Mononuclear cell (primary cell): ENCODE data around the gene TTC16. TPM values are rescaled to one million over a fixed set of nuclear protein-coding genes. Genes with fewer than 3 reads are reported as not detected.
"Not testable (repeated sequence)": the region's sequence is repeated elsewhere in the genome, so short reads cannot be mapped to it uniquely, and the experiment has no call there.

Experiments used
- H3K27me3 ChIP-seq: 2 replicates; pipeline ENCODE4 v1.6.0; 2011; ENCODE audit warnings: low read length, control low read depth; ENCODE audit not compliant: insufficient read depth
- H3K4me1 ChIP-seq: 2 replicates; pipeline ENCODE4 v1.5.1; 2011; ENCODE audit warnings: mild to moderate bottlenecking, low read length, control low read depth; ENCODE audit not compliant: insufficient read depth
- H3K4me3 ChIP-seq: 2 replicates; pipeline ENCODE4 v1.5.1; 2011; ENCODE audit warnings: mild to moderate bottlenecking, low read length, moderate library complexity
- H3K9me3 ChIP-seq: 2 replicates; pipeline ENCODE4 v1.5.1; 2011; ENCODE audit warnings: low read depth, mild to moderate bottlenecking, control low read depth, low read length
- total RNA-seq: library from RNA; depleted of rRNA; stranded (reverse); fragments of >200 nt; gene quantifications from one replicate; pipeline ENCODE4 v1.2.3, GENCODE V29; 2012

The TTC16 gene
- total RNA-seq, 1 donor, result 1.9 TPM

- Histone ChIP-seq H3K4me3 (no peak overlapping the region), H3K27me3 (no peaks in the 10 kb centered on the region), H3K9me3 (no peaks in the 10 kb centered on the region), H3K4me1 (no peaks in the 10 kb centered on the region)
These were observed 39.5 kb downstream of the TTC16 start for GRCh38 chr9:127755061-127756060.

- Histone ChIP-seq H3K27me3 (no peaks in the 10 kb centered on the region), H3K9me3 (no peaks in the 10 kb centered on the region), H3K4me3 (no peak overlapping the region), H3K4me1 (no peaks in the 10 kb centered on the region)
These were observed 40.4 kb downstream of the TTC16 start for GRCh38 chr9:127756233-127756632.

- H3K27me3 ChIP-seq, H3K9me3 ChIP-seq, H3K4me3 ChIP-seq, H3K4me1 ChIP-seq: not testable (repeated sequence)
These were observed 40.9 kb downstream of the TTC16 start for GRCh38 chr9:127756776-127757175.

GRCh38 chr9:127758843-127759242 is 43.0 kb downstream of the TTC16 start:
- Histone ChIP-seq H3K4me3 (no peak overlapping the region), H3K27me3 (no peaks in the 10 kb centered on the region), H3K4me1 (peaks cover 18% of the 10 kb centered on the region), H3K9me3 (no peaks in the 10 kb centered on the region)

GRCh38 chr9:127761061-127761460 is 45.2 kb downstream of the TTC16 start:
- no peaks in the 10 kb centered on the region for H3K27me3 ChIP-seq
- no peaks in the 10 kb centered on the region for H3K9me3 ChIP-seq
- peaks cover 26% of the 10 kb centered on the region for H3K4me1 ChIP-seq
- no peak overlapping the region for H3K4me3 ChIP-seq

- Histone ChIP-seq H3K9me3 (no peaks in the 10 kb centered on the region), H3K4me1 (peaks cover 31% of the 10 kb centered on the region), H3K4me3 (no peak overlapping the region), H3K27me3 (no peaks in the 10 kb centered on the region)
These were observed 45.6 kb downstream of the TTC16 start for GRCh38 chr9:127761491-127761956.

GRCh38 chr9:127762111-127762676 is 46.3 kb downstream of the TTC16 start:
- H3K4me3 ChIP-seq, result no peak overlapping the region
- H3K9me3 ChIP-seq, result no peaks in the 10 kb centered on the region
- no peaks in the 10 kb centered on the region for H3K27me3 ChIP-seq
- H3K4me1 ChIP-seq, result peaks cover 38% of the 10 kb centered on the region

GRCh38 chr9:127763918-127764384 is 48.1 kb downstream of the TTC16 start:
- H3K4me1 ChIP-seq, result peaks cover 54% of the 10 kb centered on the region

GRCh38 chr9:127765418-127765817 is 49.5 kb downstream of the TTC16 start:
- peaks cover 69% of the 10 kb centered on the region for H3K4me1 ChIP-seq
- H3K9me3 ChIP-seq, result no peaks in the 10 kb centered on the region
- no peaks in the 10 kb centered on the region for H3K27me3 ChIP-seq
- no peak overlapping the region for H3K4me3 ChIP-seq

More at GRCh38 chr9:127763918-127764384, 48.1 kb downstream of the TTC16 start:
- no peaks in the 10 kb centered on the region for H3K27me3 ChIP-seq
- no peak overlapping the region for H3K4me3 ChIP-seq
- H3K9me3 ChIP-seq, result no peaks in the 10 kb centered on the region

- Histone ChIP-seq H3K4me3 (no peak overlapping the region), H3K27me3 (no peaks in the 10 kb centered on the region), H3K9me3 (no peaks in the 10 kb centered on the region), H3K4me1 (peaks cover 83% of the 10 kb centered on the region)
These were observed 51.5 kb downstream of the TTC16 start for GRCh38 chr9:127767410-127767809.

- H3K27me3 ChIP-seq, result no peaks in the 10 kb centered on the region
- H3K9me3 ChIP-seq, result no peaks in the 10 kb centered on the region
- H3K4me1 ChIP-seq, result peaks cover 82% of the 10 kb centered on the region
- H3K4me3 ChIP-seq, result no peak overlapping the region
These were observed 52.0 kb downstream of the TTC16 start for GRCh38 chr9:127767909-127768331.

- Histone ChIP-seq H3K4me1 (peaks cover 84% of the 10 kb centered on the region), H3K4me3 (no peak overlapping the region), H3K9me3 (no peaks in the 10 kb centered on the region), H3K27me3 (no peaks in the 10 kb centered on the region)
These were observed 52.8 kb downstream of the TTC16 start for GRCh38 chr9:127768698-127769097.

- no peaks in the 10 kb centered on the region for H3K27me3 ChIP-seq
- H3K9me3 ChIP-seq, result no peaks in the 10 kb centered on the region
- H3K4me3 ChIP-seq, result no peak overlapping the region
These were observed 53.2 kb downstream of the TTC16 start for GRCh38 chr9:127769101-127769500.

GRCh38 chr9:127769929-127770582 is 54.2 kb downstream of the TTC16 start:
- H3K27me3 ChIP-seq, result no peaks in the 10 kb centered on the region
- no peaks in the 10 kb centered on the region for H3K9me3 ChIP-seq
- peaks cover 93% of the 10 kb centered on the region for H3K4me1 ChIP-seq
- no peak overlapping the region for H3K4me3 ChIP-seq

More at GRCh38 chr9:127769101-127769500, 53.2 kb downstream of the TTC16 start:
- peaks cover 84% of the 10 kb centered on the region for H3K4me1 ChIP-seq

GRCh38 chr9:127770583-127770904 is 54.7 kb downstream of the TTC16 start:
- Histone ChIP-seq H3K4me1 (peaks cover 95% of the 10 kb centered on the region), H3K4me3 (peak overlapping the region; percentile 42), H3K27me3 (no peaks in the 10 kb centered on the region), H3K9me3 (no peaks in the 10 kb centered on the region)
